Measurements from ENCODE around the gene C19orf18.

Gene C19orf18

DNA sequence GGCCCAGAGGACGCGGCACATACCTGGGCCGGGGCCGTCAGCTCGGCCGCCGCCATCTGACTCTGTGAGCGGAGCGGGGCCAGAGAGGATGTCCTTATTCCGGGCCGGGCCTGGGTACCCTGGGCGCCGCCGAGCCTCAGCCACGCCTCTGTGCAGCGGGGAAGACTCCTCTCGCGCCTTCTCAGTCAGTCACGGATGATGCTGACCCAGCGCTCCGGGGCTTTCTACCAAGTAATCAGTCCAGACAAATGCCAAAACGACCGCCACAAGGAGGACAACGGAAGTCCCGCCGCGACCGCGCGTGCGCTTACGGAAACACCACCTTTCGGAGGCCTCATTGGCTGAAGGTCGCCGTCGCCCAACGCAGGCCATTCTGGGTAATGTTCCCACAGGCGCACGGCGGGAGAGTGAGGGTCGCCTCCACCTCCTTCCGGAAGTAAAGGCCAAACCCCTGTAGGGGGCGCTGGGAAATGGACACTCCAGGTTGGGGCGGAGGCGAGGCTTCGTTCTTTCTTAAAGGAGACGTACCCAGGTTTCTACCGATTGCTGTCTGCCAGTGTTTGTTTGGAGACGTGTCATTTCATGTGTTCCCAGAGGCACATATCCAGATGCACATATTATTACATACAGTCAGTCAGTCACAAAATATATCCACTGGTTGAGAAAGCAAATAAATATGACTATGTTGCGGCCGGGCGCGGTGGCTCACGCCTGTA is 26.8 kb downstream of the C19orf18 start, which contains the start of gene ZNF256:
Gene ZNF256, minus strand, starts transcription at position 288 of the 716 bp plus-strand sequence. Its CDS starts 232 bp downstream, at position 56.
- peak; percentile 95 for DNase-seq

DNA sequence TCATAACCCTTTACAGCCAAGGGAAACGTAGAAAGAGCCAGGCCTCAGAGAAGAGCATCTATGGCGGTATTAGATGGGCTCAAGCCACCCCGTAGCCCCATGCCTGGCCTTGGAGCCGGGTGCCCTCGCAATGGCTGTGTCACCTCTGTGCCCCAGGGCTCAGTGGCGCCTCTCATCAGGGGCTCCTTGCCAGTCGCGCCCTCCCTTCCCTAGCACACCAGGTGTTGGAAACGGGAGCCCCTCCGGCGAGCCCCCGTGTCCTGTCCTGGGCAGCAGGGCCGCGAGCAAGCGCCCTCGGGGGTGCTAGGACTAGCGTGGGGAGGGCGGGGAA is 27.3 kb downstream of the C19orf18 start:
- DNase-seq, result no peak

DNA sequence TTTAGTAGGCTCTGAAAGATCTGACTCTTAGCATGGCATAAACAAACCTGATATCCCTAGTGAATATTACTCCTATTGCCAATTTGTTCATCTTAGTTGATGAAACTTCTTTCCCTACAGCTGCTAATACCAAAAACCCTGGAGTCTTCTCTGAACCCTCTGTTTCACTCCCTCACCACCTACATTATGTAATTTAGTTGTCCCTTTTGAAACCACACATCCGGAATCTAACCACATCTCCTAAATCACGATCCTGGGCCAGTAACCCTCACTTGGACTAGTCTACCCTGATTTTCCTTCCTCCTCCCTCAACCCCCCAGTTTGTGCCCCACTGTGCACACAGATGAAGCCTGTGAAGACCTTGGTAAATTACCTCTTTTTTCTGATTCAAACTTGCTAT is 28.0 kb downstream of the C19orf18 start:
- no peak for DNase-seq

DNA sequence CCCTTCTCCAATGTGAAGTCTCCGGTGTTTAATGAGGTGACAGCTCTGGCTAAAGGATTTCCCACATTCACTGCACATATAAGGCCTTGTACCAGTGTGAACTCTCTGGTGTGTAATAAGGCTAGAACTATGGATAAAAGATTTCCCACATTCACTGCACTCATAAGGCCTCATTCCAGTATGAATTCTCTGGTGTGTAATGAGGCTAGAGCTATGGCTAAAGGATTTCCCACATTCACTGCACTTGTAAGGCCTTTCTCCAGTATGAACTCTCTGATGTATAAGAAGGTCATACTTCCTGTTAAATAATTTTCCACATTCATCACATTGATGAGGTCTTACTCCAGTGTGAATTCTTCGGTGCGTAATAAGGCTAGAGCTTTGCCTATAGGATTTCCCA is 32.7 kb downstream of the C19orf18 start:
- no peak for DNase-seq

DNA sequence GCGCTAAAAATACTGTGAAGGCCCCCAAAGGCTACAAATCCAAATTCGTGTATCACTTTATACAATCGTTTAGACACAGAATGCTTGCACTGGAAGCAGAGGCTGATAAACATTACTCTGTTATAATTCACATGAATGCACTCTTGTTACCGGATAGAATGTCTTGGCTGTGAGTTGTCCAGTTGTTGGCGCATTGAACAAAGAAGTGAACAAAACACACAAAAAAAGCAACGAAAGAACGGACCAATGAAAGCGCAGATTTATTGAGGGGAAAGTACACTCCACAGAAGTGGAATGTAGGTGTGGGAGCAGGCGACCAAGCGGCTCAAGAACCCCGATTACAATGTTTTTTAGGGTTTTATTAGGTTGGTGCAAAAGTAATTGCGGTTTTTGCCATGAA is 38.6 kb downstream of the C19orf18 start:
- DNase-seq, result no peak

DNA sequence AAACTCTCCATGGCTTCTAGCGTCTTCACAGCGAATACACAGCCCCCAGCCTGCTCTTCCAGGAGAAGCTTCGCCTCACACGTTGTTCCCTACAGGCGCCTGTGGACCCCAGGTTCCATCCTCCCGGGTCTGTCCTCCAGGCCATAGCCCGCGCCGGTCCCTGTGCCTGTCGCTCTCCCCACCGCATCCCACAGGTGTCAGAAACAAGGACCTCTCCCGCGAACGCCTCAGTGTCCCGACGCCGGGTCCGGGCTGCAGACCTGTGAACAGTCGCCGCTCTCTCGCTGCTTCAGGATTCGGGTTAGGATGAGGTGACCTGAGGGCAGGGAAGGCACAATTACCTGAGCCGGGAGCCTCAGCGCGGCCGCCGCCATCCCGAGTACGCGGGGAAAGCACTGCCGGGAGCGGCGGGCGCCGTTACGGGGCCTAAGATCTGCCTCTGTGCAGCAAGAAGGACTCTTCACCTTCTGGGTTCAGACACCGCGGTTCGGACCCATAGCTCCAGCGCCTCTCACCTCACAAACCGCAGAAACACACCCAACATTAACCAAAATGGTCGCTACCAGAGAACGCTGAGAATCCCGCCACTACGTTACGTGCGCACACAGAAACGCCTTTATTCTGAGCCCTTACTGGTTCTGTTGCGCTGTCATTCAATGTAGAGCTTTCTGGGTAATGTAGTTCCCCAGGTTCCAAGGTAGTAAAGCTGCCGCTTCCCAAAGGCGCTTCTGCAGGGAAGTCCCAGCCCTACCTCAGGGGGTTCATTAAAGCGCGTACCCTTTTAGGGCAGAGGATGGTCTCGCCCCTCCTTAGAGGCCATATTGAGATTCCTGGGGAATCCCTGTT is 39.3 kb downstream of the C19orf18 start, which contains the start of gene ZNF418:
Gene ZNF418, minus strand, starts transcription at position 583 of the 846 bp plus-strand sequence. CDS start 1,580 bp downstream, outside the sequence.
- peak; percentile 87 for DNase-seq

DNA sequence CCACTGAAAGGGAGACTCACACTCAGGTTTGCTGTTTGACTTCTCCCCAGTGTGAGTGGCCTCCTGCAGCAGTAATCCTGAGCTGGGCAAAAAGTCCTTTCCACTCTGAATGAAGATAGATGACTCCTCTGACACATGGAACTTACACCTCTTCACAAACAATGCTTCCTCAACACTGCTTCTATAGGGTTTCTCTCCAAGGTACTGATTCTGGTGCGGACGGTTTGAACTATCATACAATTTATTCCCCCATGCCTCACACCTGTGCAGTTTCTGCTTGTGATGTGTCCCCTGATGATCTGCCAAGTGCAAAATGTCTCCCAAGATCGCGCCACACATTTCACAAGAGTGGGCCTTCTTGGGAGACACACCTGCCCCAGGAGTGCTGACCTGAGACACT is 46.7 kb downstream of the C19orf18 start:
- no peak for DNase-seq

DNA sequence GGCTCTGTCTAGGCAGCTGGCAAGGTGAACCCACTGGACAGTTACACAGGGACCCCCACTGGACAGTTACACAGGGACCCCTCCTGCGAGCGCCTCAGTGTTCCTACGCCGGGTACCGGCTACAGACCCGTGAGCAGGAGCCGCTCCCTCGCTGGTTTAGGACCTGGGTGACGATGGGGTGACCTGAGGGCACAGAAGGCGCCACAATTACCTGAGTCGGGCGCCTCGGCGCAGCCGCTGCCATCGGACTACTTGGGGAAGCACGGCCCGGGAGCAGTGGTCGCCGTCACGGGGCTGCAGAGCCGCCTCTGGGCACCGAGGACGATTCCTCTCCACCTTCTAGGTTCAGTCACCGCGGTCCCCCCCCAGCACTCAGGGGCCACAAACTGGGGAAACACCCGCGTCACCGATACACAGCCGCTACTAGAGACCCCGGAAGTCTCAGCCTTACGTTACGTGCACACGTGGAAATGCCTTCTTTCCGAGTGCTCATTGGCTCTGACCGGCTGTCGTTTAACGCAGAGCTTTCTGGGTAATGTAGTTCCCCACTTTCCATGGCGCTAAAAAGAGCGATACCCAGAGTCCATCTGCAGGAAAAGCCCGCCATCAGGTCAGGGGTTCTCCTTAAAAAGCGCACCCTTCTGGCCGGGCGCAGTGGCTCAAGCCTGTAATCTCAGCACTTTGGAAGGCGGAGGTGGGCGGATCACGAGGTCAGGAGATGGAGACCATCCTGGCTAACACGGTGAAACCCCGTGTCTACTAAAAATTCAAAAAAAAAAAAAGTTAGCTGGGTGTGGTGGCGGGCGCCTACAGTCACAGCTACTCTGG is 58.0 kb downstream of the C19orf18 start, which contains the start of gene ZNF417:
Gene ZNF417, minus strand, starts transcription at position 425 of the 828 bp plus-strand sequence. Its CDS starts 181 bp downstream, at position 244.
- DNase-seq, result peak; percentile 97

DNA sequence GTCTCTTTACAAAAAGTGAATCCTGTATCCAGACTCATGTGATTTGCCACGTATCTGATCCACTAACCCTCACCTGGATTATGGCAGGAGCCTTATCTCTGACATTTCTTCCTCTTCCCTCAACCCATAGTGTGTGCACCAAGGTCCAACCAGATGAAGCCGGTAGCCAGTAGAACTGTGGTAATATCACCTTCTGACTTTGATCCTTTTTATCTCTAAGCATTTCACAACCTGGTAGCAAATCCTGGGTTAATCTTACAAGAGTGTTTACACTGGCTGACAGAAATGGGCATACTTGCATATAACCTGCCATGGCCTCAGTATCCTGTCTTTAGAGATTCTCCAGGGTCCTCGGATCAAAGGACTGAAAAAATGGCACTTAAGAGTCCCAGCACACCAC is 59.8 kb downstream of the C19orf18 start:
- no peak for DNase-seq
